Stimulated activated CD4-positive, alpha-beta T cell treated with anti-CD3 and anti-CD28 coated beads, Interleukin-4, amount 100 ng/mL, for 48 hours (primary cell): Measurements from ENCODE around the gene PRRT4.

ENCODE experiments used
- DNase-seq, 2 donors: peaks; one replicate each; pipeline ENCODE4 v3.0.0-alpha.2; 2020; ENCODE audit warnings: low read depth in 2 of 2

Gene PRRT4

DNA sequence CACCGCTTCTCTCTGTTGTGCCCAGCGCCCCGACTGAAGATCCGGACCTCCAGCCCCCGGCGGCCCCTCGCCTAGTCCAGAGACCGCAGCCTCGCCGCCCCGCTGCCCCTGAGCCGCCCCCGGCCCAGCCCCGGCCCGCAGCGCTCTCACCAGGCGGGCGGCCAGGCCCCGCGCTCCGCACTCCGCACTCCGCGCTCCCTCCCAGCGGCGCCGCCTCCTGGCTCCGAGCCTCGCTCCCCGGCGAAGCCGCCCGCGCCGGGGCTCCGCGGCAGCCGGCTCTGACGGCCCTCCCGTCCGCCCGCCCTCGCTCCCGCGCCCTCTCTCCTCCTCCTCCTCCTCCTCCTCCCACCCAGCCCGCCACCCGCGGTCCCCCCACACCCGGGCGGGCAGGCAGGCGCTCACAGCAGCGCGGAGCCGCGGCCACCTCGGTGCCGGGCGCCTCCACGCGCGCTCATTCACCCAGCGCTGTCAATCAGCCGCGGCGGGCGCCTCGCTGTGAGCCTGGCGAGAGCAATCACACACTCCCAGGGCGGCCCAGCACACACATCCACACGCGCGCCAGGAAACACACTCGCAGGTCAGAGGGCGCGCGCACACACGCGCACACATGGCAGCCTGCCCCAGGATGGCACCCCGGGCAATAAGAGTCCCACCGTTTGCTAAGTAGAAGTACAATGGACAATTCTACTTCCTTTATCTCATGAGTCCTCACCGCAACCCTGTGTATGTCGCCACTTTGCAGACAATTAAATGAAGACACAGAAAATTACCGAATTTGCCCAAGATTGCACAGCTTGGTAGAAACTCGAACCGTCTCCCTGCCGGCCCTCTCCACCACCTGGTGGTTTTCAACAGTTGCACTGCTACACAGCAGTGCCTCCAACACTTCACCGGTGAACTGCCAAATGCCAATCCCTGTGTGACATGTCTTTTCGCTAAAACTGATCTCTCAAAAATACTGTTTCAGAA lies at the start of gene PRRT4:
TSS of gene PRRT4 (minus strand) at position 280 of the 969 bp plus-strand sequence.
- DNase-seq: peak in 1 of 2 donors; percentile 12

DNA sequence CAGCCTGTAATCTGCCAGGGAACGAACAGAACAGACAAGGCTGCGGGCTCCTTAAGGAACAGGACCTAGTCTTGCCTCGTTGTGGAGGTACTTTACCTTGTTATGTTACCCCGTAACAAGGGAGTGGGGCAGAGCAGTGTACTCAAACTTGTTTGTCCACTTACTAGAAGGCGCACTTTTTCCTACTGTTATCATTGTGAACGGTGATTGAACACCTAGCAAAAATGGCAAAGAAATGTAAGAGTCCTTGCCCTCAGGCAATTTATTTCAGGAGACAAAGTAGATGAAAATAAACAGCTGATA lies 48.9 kb upstream of the PRRT4 start:
- no peak for DNase-seq

DNA sequence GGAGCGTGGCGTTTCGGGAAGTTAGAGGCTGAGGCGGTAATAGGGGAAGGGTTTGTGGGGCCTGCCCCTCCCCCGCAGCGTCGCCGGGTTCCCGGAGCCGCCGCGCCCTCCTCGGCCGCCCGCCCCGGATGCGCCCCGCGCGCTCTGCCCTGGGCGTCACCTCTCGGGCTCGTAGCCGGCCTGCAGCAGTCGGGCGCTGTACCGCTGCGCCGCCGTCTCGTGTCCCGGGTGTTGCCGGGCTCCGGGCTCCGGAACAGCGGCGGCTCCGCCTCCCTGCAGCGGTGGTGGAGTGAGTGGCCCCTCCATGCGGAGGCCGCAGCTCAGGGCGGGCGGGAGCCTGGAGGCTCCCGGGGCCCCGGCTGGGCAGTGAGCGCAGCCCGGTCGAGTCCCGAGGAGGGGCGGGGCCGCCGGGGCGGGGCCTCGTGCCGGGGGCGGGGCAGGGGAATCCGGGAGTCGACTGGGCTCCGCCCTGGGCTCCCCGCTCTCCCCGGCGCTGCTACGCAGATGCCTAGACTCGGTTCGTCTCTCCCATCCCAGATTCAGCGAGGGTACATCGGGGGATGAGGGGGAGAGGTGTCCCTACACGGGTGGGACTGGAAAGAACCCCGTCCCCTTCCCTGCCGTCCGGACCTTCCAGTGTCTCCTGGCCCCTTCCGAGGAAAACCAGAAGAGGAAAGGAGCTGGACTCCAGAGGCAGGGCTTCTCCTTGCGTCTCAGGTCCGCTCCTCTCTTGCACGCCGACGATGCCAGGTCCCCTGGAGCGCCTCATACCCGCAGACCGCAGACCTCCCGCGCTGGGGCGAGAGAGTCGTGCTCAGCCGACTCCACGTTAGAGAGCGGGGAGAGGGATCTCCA lies 48.3 kb upstream of the PRRT4 start, which contains the start of gene IMPDH1:
TSS of gene IMPDH1 (minus strand) at position 387 of the 855 bp plus-strand sequence. CDS start at position 306, 81 bp downstream.
- peak; percentile 83 to 86 for DNase-seq

DNA sequence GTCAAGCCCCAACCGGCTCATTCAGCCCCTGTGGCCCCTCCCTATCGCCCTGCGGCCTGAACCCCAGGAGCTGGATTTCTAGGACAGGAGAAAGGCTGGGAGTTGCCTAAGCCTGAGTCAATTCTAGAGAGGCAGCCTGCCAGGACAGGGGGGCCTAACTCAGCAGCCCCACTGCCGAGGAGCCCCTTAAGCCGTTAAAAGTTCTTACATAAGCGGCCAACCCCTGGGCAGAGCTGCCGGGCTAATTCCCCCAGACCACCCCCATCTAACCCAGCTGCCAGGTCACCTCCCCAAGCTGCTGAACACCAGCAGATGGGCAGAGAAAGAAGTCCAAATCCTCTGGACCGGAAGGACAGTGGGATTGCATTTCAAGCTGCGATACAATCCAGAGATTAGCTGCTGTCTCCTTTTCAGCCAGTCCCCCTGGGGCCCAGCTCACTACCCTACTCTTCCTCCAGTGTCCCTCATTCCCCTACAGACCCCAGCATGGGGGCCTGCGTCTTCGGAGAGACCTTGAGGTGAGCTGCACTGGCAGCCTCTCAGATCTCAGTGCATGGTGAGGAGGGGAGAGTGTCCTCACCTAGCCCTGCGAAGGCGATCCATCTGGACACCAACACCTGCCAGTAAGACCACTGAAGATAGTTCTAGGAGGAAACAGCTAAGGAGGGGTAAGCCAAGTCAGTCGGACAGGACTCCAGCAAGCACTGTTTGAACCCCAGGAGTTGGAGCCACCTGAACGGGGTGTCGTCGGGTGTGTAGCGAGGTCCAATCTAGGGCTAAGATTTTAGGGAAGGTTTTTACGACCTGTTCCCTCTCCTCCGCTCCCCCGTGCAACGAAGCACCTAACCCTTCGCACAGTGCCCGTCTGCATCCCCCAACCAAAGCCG lies 47.5 kb upstream of the PRRT4 start:
- DNase-seq: no peak

DNA sequence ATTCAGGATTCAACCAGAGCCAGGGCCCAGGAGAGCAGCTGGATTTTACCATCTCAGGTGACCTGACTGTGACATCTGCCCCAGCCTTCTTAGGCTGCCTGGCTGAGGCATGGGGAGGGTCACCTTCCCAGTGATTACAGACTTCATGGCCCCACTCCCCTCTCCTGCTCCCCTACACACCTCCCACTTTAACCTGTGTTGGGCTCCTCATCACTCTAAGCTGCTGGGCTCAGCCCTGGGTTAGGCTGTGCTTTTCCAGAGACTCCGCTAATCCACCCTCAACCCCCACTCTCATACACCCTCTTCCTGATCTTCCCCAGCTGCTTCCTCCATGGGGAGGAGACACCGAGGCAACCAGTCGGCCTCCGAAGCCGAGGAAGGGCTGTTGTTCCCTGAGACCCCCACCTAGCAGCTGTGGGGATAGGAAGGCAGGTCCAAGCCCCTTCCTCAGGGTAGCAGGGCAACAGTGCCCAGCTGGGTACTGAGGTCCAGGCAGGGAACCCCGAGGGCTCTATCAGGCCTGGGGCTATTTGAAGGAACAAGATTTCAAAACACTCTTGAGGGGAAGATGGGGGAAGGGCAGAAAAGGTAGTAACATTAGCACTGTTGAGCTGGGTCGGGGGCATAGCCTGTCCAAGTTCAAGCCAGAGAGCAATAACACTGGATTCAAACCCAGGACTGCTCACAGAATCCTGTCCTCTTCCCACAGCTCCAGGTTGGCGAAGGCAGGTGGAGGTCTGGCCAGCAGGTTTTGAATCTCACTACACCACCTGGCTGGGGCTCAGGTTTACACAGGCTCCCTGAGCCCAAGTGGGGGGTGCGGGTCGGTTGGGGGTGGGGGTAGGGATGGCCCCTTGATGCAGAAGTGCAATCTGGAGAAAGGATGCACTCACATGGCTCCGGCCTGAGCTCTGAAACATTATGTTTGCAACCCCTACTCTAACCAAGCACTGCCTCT lies 46.5 kb upstream of the PRRT4 start:
- no peak for DNase-seq

DNA sequence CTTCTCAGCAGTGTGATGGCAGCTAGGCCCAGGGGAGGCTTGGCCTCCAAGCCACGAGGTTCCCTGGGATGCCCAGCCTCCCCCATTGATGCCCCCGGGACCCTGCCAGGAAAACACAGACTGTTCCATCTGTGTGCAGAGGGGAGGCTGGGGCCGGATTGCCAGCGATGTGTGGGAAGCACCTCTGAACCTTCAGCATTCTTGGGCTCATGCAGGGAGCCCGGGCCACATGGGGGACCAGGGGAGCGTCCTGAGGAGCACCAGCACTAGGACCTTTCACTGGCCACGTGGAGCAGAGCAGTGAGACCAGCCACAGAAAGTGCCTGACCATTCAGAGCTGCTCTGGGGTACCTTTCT lies 45.7 kb upstream of the PRRT4 start:
- no peak for DNase-seq

DNA sequence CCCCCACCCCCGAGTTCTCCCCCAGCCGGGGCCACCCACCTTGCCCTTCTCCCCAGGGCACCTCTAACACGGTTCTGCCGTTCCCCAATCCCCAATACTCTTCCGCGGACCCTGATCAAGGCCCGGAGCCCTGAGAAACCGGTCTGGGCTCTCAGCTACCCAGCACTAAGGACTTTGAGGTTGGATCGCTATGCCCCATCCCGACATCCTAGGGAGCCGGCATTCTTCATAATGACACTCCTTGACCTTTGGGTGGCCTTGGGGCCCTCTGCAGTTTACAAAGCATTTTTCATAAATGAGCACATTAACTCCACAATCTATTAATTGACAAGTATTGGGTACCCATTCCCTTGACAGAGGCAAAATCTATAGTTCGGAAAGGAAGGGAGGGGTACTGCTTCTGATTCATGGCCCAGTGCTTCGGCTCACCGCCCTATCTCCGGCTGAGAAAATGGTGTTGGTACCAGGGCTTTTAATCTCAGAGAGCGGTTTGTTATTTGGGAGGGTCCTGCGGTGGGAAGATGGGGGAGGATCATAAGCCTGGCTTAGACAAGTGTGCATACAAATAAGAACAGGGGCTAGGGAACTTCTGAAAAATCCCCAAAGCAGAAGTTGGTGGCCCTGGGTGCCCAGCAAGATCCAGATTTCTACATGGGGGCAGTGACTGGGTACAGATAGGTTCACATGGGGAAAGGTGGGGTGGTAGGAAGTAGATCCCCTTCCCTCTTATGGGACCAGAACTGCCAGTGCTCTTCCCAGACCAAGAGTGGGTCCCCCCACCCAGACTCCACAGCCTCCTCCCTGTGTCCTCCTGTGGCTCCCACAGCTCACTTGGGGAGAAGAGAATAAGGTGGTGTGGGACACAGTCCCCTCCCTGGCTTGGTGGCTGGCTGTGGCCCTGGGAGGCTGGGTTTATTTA lies 45.1 kb upstream of the PRRT4 start:
- no peak for DNase-seq

DNA sequence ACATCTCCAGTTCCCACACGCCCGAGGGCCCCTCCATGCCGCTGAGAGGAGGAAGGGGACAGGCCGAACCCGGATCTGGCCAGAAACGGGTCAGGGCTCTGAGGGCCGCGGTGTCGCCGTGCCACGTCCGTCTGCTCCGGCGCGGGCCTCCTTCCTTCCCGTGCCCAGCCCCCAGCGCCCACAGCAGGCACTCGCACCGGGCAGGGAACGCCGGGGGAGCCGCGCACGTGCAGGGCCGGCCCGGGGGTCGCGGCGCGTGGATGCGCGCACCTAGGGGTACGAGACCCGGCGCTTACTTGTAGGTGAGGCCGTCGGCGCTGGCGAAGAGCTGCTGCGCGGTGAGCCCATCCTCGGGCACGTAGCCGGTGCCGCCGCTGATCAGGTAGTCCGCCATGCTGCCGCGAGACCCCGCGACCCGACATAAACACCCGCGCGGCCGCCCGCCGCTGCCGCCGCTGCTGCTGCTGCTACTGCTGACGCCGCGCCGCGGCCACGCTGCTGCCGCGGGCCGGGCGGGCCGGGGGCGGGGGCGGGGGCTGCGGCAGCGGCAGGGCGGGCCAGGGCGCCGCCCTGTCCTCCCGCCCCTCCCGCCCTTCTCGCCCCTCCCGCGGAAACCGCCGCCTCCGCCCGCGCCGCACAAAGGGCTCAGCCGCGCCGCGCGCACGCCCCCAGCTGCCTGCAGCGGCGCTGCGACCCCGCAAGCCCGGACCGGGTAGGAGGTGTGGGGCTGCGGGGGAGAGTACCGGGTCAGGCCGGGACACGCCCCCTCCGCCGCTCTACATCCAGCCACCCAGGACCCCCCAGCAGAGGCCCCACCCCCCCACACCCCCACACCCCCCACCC lies 44.2 kb upstream of the PRRT4 start:
- peak; percentile 24 to 49 for DNase-seq

DNA sequence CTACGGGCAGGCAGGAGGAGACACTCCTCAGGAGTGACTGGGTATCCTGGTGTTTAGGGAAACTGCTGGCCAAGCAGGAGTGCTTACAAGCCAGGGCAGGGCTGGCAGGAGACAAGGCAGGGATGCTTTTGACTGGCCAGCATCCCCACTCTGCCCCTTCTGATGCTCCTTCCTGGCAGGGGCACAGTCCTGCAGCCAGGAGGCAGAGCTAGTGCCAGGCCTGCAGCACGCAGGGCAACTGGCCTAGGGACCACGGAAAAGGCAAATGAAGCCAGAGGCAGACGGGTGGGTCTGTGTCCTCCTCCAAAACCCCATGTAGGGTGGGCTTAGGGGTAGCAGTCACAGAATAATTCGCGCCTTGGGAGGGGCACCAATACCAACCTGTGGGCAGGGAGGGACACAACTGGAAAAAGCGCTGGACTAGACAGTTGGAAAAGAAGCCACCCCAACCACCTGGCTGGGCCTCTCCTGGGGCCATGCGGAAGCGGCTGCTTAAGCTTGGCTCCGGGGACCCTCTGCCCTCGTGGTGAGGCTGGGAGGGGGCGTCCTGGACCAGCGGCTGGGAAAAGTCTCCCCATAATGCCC lies 43.5 kb upstream of the PRRT4 start:
- DNase-seq: no peak

DNA sequence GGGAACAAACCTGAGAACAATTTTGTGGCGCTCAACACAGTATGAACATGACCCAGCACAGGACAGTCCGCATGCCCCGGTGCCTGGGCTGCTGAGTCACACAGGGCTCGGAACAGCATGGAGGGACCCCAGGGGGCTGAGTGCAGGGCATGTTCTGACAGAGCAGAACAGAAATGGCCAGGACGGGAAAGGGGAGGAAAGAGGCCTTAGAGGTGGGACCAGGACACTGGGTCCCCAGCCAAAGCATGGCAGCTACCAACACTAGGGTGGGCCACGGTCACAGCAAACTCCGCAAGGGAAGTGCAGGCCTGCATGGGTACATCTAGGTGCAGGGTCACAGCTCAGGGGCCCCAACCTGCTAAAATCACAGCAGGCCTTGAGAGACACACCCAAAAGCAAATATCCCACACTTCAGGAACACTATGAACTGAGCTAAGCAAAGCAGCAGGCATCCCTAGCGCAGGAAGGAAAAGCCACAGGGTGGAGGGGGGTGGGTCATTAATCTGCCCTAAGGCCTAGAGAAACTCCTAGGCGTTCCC lies 42.7 kb upstream of the PRRT4 start:
- DNase-seq: no peak

DNA sequence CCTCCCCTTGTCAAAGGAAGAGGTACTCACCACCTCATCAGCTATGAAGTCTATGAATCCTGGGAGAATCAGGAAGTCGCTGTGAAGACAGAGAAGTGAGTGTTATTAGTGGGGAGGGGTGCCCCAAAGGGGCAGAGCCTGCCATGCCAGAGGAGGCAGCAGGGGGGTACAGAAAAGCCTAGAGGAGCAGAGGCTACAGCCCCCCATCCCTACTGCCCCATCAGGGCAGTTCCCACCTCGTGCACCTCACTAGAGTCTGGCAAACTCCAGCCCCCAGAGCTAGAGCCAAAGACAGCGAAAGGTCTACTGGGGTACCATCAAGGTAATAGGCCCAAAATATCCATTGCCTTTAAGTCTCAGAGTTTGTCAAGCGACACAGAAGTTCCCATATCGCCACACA lies 42.2 kb upstream of the PRRT4 start:
- DNase-seq: no peak

DNA sequence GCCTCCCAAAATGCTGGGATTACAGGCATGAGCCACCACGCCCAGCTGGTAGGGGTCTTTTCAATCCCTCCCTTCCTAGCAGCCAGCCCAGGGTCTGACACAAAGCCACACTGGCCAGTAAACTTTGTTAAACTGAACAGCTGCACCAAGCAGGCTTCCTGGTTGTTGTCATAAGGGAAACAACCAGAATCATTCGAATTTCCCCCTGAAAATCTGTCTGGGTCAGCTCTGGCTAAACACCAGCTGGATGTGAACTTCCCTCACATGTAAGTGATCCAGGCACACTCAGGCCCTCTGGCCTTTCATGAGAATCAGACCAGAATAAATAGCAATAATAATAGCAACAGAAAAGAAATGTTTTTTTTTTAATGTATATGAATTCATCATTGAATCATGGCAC lies 40.9 kb upstream of the PRRT4 start:
- no peak for DNase-seq

DNA sequence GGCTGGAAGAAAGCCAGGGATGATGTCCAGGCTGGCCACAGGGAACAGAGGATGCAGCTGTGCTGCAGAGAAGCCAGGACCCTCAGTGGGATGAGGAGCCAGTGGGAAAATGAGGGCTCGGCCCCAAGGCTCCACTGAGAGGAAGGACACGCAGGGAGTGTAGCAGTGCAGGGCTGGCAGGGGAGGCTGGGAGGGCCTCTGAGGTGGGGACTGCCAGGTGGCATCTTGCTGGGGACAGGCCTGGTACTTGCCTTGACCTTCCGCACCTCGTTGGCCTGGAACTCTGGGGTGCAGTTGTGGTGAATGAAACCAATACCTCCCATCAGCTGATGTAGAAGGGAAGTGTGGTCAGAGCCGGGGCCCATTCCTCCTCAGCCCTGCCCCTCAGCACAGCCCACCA lies 39.1 kb upstream of the PRRT4 start:
- DNase-seq: no peak

DNA sequence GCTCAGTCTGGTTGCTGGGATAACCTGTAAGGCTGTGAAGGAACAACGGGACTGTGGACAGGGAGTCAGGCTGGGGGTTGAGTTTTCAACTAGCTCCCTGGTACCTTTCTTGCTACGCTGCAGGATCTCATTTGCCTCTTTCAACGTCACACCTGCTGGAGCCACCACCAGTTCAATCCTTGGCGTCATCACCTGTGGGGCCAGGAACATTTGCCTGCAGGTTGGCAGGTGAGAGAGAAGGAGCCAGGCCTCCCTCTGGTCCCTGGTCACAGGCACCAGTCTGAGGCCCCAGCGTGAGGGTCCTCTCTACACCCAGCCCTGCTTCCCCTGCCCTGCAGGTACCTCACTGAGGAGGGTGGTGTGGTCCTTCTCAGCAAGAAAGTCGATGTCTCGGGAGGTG lies 38.5 kb upstream of the PRRT4 start:
- no peak for DNase-seq

DNA sequence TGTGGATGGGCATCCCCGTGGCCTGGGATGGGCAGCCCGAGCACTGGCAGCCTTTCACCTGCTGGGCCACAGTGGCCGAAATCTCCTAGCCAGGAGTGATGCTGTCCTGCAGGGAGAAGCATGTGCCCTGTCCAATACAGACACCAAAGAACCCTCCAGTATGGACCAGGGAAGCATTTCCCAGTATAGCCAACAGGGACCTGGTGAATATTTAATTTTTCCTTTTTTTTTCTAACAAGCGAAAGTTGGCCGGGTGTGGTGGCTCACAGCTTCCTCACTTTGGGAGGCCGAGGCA lies 37.3 kb upstream of the PRRT4 start:
- DNase-seq: no peak

DNA sequence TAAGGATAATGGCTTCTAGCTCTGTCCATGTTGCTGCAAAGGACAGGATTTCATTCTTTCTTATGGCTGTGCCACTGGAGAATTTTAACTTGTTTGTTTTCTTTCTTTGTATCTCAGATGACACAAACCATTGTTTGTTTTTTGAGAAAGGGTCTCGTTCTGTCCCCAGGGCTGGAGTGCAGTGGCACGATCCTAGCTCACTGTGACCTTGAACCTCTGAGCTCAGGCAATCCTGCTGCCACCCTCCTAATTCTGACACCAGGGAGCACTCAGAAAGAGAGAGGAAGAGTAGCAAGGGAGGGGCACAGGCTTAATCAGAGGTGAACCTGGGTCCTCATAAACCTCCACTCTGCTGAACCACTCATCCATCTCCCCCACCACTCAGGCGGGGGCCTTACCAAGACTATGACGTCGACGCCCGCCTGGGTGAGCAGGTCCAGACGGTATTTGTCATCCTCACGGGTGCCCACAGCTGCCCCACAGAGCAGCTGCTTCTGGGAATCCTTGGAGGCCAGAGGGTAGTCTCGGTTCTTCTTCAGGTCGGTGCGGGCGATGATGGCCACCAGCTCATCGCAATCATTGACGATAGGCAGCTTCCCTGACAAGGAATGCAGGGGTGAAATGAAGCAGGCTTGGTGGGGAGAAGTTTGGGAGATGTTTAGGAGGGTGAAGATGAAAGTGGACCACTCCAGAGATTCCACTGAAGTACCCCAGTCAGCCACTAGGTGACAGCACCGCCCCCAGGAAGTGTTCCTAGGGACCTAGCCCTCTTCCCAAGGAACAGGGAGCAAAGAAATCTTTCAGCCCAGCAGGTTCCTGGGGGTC lies 36.7 kb upstream of the PRRT4 start:
- peak; percentile 26 to 28 for DNase-seq

DNA sequence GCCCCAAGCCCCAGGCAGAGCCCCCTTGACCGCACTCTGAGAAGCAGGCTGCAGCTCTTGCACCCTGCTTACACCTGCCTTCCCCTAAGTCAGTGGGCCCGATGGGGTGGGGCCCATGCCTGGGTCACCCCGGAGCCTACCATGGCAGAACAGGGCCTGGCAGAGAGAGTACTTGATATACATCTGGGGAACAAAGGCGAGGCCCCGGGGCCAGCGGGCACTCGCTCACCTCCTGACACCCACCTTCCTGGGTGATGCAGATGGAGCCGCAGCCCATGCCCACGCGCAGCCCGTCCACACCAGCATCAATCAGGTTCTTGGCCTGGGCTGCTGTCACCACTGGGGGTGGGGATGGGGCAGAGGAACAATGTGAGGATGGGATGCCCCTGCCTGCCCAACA lies 34.9 kb upstream of the PRRT4 start:
- DNase-seq: no peak
